HEK293T (cell line): Measurements from ENCODE around the gene IGFBP3.

ENCODE experiments used
- ARNT ChIP-seq: fragments of 450-650 bp; IDR thresholded peaks from 2 replicates; pipeline ENCODE4 v1.6.1; 2017; ENCODE audit warnings: mild to moderate bottlenecking
- BHLHE40 ChIP-seq: fragments of 450-650 bp; IDR thresholded peaks from 2 replicates; pipeline ENCODE4 v1.6.1; 2016; ENCODE audit warnings: mild to moderate bottlenecking, moderate library complexity, borderline replicate concordance
- FOXK2 ChIP-seq: fragments of 450-650 bp; IDR thresholded peaks from 2 replicates; pipeline ENCODE4 v1.6.1; 2016; ENCODE audit warnings: mild to moderate bottlenecking
- HDGF ChIP-seq: fragments of 450-650 bp; IDR thresholded peaks from 2 replicates; pipeline ENCODE4 v1.6.1; 2017; ENCODE audit warnings: antibody characterized with exemption, borderline replicate concordance

GRCh38 chr7:45937862-45938261 lies 16.8 kb upstream of the IGFBP3 start:
- TF ChIP-seq FOXK2, result no peak
- TF ChIP-seq HDGF, result no peak
- no peak for TF ChIP-seq BHLHE40
- TF ChIP-seq ARNT, result no peak
